B cell (primary cell): ENCODE data around the gene EGFL8. TPM values are rescaled to one million over a fixed set of nuclear protein-coding genes. Genes with fewer than 3 reads are reported as not detected.

Source experiments
- ATAC-seq: fragments of 200-7000 bp; cut with Tn5 transposase; one replicate; pipeline ENCODE4 v1.10.0; 2021; ENCODE audit warnings: low read depth, mild to moderate bottlenecking, moderate number of reproducible peaks, moderate library complexity
- CTCF ChIA-PET: fragments of 350-600 bp; sonication (Branson Sonifier 250); formaldehyde crosslinking; loops from one replicate; lab custom pipeline; 2021; ENCODE audit warnings: antibody characterized with exemption, inconsistent platforms; lab: Charles Lee
- POLR2A ChIA-PET: fragments of 350-600 bp; sonication (Branson Sonifier 250); formaldehyde crosslinking; loops from one replicate; lab custom pipeline; 2021; ENCODE audit warnings: antibody characterized with exemption; lab: Charles Lee
- DNase-seq: peaks from one replicate; pipeline ENCODE4 v3.0.0; 2013
- H2AFZ ChIP-seq: 2 replicates; pipeline ENCODE4 v1.6.1; 2012; ENCODE audit warnings: mild to moderate bottlenecking, low read depth, low read length; ENCODE audit not compliant: insufficient read depth, poor library complexity, severe bottlenecking
- H3K27ac ChIP-seq, 2 donors: 1 replicate in 1 of 2; 2 replicates in 1 of 2; pipeline ENCODE4 v1.5.1; 2012 to 2013; ENCODE audit warnings: low read length in 2 of 2, mild to moderate bottlenecking in 2 of 2, moderate library complexity in 1 of 2
- H3K27me3 ChIP-seq, 4 experiments: fragments of 200-600 bp in 1 of 4; sonication (generic) in 1 of 4; replicated peaks in 1 of 4; 1 replicate in 2 of 4; 2 replicates in 2 of 4; pipeline versions ENCODE4 v1.6.1 to v1.7.0; 2013 to 2016; ENCODE audit warnings: low read length in 3 of 4, mild to moderate bottlenecking in 2 of 4, mixed read lengths in 1 of 4, moderate library complexity in 1 of 4; ENCODE audit not compliant: insufficient read depth in 4 of 4, control insufficient read depth in 3 of 4; ENCODE audit errors: control extremely low read depth in 1 of 4
- H3K36me3 ChIP-seq, 2 experiments: replicated peaks in 1 of 2; 1 replicate in 1 of 2; 2 replicates in 1 of 2; pipeline versions ENCODE4 v1.6.1 to v1.7.1; 2013; ENCODE audit warnings: low read length in 1 of 2; ENCODE audit not compliant: insufficient read depth in 2 of 2, control insufficient read depth in 1 of 2; ENCODE audit errors: control extremely low read depth in 1 of 2, extremely low read depth in 1 of 2
- H3K4me1 ChIP-seq, 2 donors: fragments of 200-600 bp in 1 of 2; sonication (generic) in 1 of 2; 1 replicate in 1 of 2; 2 replicates in 1 of 2; pipeline versions ENCODE4 v1.5.1 to v1.6.1; 2013 to 2017; ENCODE audit warnings: low read length in 2 of 2; ENCODE audit not compliant: control insufficient read depth in 2 of 2, insufficient read depth in 2 of 2
- H3K4me2 ChIP-seq: replicated peaks from 2 replicates; pipeline ENCODE3; 2012; ENCODE audit warnings: mild to moderate bottlenecking, low read depth, low read length; ENCODE audit not compliant: poor library complexity, severe bottlenecking
- H3K4me3 ChIP-seq, 5 experiments: fragments of 200-600 bp in 1 of 5; sonication (generic) in 1 of 5; 1 replicate in 3 of 5; 2 replicates in 2 of 5; pipeline versions ENCODE4 v1.5.1 to v1.7.0; 2011 to 2016; ENCODE audit warnings: low read length in 4 of 5, mild to moderate bottlenecking in 4 of 5, low read depth in 2 of 5, control low read depth in 1 of 5, moderate library complexity in 1 of 5; ENCODE audit not compliant: insufficient read depth in 1 of 5; ENCODE audit errors: control extremely low read depth in 1 of 5, extremely low read depth in 1 of 5
- H3K79me2 ChIP-seq: fragments of 200-600 bp; sonication (generic); one replicate; pipeline ENCODE4 v1.6.0; 2016; ENCODE audit warnings: low read length; ENCODE audit not compliant: control insufficient read depth, insufficient read depth
- H3K9ac ChIP-seq: fragments of 200-600 bp; sonication (generic); 2 replicates; pipeline ENCODE4 v1.6.1; 2017; ENCODE audit warnings: mild to moderate bottlenecking, low read length, moderate library complexity
- H3K9me3 ChIP-seq, 3 donors: one replicate each; pipeline versions ENCODE4 v1.6.1 to v1.7.1; 2013; ENCODE audit warnings: low read length in 2 of 3; ENCODE audit not compliant: control insufficient read depth in 2 of 3, insufficient read depth in 1 of 3; ENCODE audit errors: control extremely low read depth in 1 of 3
- H4K20me1 ChIP-seq: 2 replicates; pipeline ENCODE4 v1.6.0; 2012; ENCODE audit warnings: mild to moderate bottlenecking, low read length; ENCODE audit not compliant: insufficient read depth, control insufficient read depth, poor library complexity, severe bottlenecking
- H3K27ac Mint-ChIP-seq: one replicate; pipeline ENCODE4 v1.8.0; 2021; ENCODE audit warnings: mixed read lengths
- H3K27me3 Mint-ChIP-seq: one replicate; pipeline ENCODE4 v1.8.0; 2021; ENCODE audit warnings: mixed read lengths
- H3K4me1 Mint-ChIP-seq: one replicate; pipeline ENCODE4 v1.8.0; 2021; ENCODE audit warnings: mixed read lengths
- H3K4me3 Mint-ChIP-seq: one replicate; pipeline ENCODE4 v1.8.0; 2021; ENCODE audit warnings: mixed read lengths
- H3K9me3 Mint-ChIP-seq: one replicate; pipeline ENCODE4 v1.8.0; 2022; ENCODE audit warnings: mixed read lengths; ENCODE audit not compliant: insufficient read depth
- CTCF ChIP-seq: fragments of 200-600 bp; IDR thresholded peaks from one replicate; pipeline ENCODE4 v1.8.0; 2022; ENCODE audit warnings: antibody characterized with exemption, mild to moderate bottlenecking
- EZH2 ChIP-seq: IDR thresholded peaks from 2 replicates; pipeline ENCODE4 v1.6.1; 2012; ENCODE audit warnings: borderline replicate concordance, low read depth, mild to moderate bottlenecking, moderate library complexity, low read length; ENCODE audit not compliant: insufficient read depth, poor library complexity, severe bottlenecking
- WGBS: methylation state at CpG from one replicate; pipeline ENCODE4 v1.1.5; 2013; ENCODE audit warnings: missing lambda C conversion rate; ENCODE audit not compliant: insufficient coverage; 5-methylcytosine and 5-hydroxymethylcytosine counted together
- intact Hi-C: fragments of 100-400 bp; cut with micrococcal nuclease; formaldehyde crosslinking; loops from one replicate; pipeline ENCODE4 v1.10.0; 2022
- polyA plus RNA-seq: library from polyadenylated mRNA; depleted of rRNA; stranded (reverse); fragments of >200 nt; gene quantifications from 2 replicates; pipeline ENCODE4 v1.2.3, GENCODE V29; 2012
- total RNA-seq, 2 donors: library from RNA; stranded (reverse); fragments of 120-200 nt in 1 of 2; gene quantifications; 1 replicate in 1 of 2; 2 replicates in 1 of 2; pipeline versions ENCODE4 v1.2.3 to v1.2.4, GENCODE V29; 2013 to 2022

Gene EGFL8
- total and polyA plus RNA-seq, 2 donors (not counting 1 experiment from before 2014, with no cell fraction given) = 0.91 to 3.9 TPM

GRCh38 chr6:32178547-32179440, 14.4 kb downstream of the EGFL8 start:
- intact Hi-C loops = loop anchor here (1.0 to 5.0 kb wide), 9 partner anchors 17 to 1394 kb away; partner anchors contain the start of genes ATF6B, CSNK2B, HSD17B8 and LY6G5B

More at GRCh38 chr6:32178547-32179440, 14.4 kb downstream of the EGFL8 start:
- CTCF ChIA-PET = interaction anchor here (0.6 to 1.2 kb wide), 8 partner anchors 14 to 806 kb away, joined by 3 to 7 read pairs (median 4); partner anchors contain the start of genes GPSM3 and LY6G5C
- Mint-ChIP-seq H3K9me3 (no peaks in the 10 kb centered on the region), H3K4me1 (peaks cover 63% of the 10 kb centered on the region), H3K27ac (peak overlapping the region; percentile 99), H3K27me3 (no peaks in the 10 kb centered on the region), H3K4me3 (peak overlapping the region; percentile 97)
- H3K9ac ChIP-seq = peak overlapping the region; percentile 81
- peak overlapping the region; percentile 74 for H2AFZ ChIP-seq
- peaks cover 0 to 35% of the 10 kb centered on the region in 2 experiments for H3K36me3 ChIP-seq
- peak overlapping the region; percentile 68 to 92 (median 75) for H3K4me3 ChIP-seq
- POLR2A ChIA-PET = interaction anchor here (0.6 to 3.0 kb wide), 6 partner anchors 10 to 77 kb away, joined by 3 to 25 read pairs (median 6); partner anchors contain the start of genes GPSM3 and PBX2
- no peaks in the 10 kb centered on the region for H3K27me3 ChIP-seq
- H3K27ac ChIP-seq = peak overlapping the region; percentile 57 to 98
- H3K79me2 ChIP-seq = peaks cover 36% of the 10 kb centered on the region
- peaks cover 34 to 40% of the 10 kb centered on the region in 2 donors for H3K4me1 ChIP-seq
- 4% methylated on average over 21 of the region's 24 CpGs for WGBS
- no peaks in the 10 kb centered on the region for H3K9me3 ChIP-seq
- ATAC-seq (no peak), DNase-seq (no peak)
- TF ChIP-seq EZH2 (no peak), CTCF (no peak)
- peak overlapping the region; percentile 93 for H3K4me2 ChIP-seq
- no peaks in the 10 kb centered on the region for H4K20me1 ChIP-seq
